Body of pancreas (tissue), 4 donors: ENCODE results near the gene USP54. TPM values are rescaled to one million over a fixed set of nuclear protein-coding genes. Genes with fewer than 3 reads are reported as not detected.
A peak's percentile ranks its signal among the peaks of the same experiment; 100 is the strongest.

Source experiments
- ATAC-seq: fragments of 150-250 bp; one replicate; pipeline ENCODE4 v1.9.1; 2016
- DNase-seq, 4 donors: peaks; one replicate each; pipeline ENCODE4 v3.0.0-alpha.2; 2019
- H3K27ac ChIP-seq, 4 donors: fragments of 200-600 bp; sonication (generic); 1 replicate in 3 of 4; 2 replicates in 1 of 4; pipeline versions ENCODE4 v1.5.1 to v1.6.1; 2016 to 2019; ENCODE audit warnings: mild to moderate bottlenecking in 1 of 4, mixed read lengths in 1 of 4, moderate library complexity in 1 of 4
- H3K27me3 ChIP-seq, 2 donors: fragments of 200-600 bp; sonication (generic); one replicate each; pipeline ENCODE4 v1.6.0; 2016; ENCODE audit warnings: mild to moderate bottlenecking in 1 of 2
- H3K36me3 ChIP-seq, 2 donors: fragments of 200-600 bp; sonication (generic); replicated peaks in 1 of 2; 2 replicates each; pipeline ENCODE4 v1.5.1; 2016; ENCODE audit warnings: low read depth in 2 of 2; ENCODE audit not compliant: insufficient read depth in 1 of 2
- H3K4me1 ChIP-seq: fragments of 200-600 bp; sonication (generic); one replicate; pipeline ENCODE4 v1.6.0; 2016
- H3K4me3 ChIP-seq, 2 donors: fragments of 200-600 bp; sonication (generic); 1 replicate in 1 of 2; 2 replicates in 1 of 2; pipeline ENCODE4 v1.5.1; 2016 to 2019
- H3K9me3 ChIP-seq, 3 donors: fragments of 200-600 bp; sonication (generic); 1 replicate in 2 of 3; 2 replicates in 1 of 3; pipeline ENCODE4 v1.5.1; 2016
- POLR2A ChIP-seq, 3 donors: fragments of 450-650 bp; IDR thresholded peaks; one replicate each; pipeline ENCODE4 v1.6.1; 2016; ENCODE audit warnings: antibody characterized with exemption in 3 of 3, mild to moderate bottlenecking in 2 of 3
- WGBS, 2 donors: methylation state at CpG; one replicate each; pipeline ENCODE4 v1.1.5; 2017; 5-methylcytosine and 5-hydroxymethylcytosine counted together
- intact Hi-C: fragments of 100-400 bp; cut with DNase I; formaldehyde crosslinking; loops from one replicate; pipeline ENCODE4 v1.15.1; 2023
- total RNA-seq, 2 donors: library from RNA; depleted of rRNA; stranded (reverse); fragments of >200 nt; gene quantifications; one replicate each; pipeline ENCODE4 v1.1.0, GENCODE V29; 2016
- TF ChIP-seq, protein P1 (sequence below), 7 experiments: fragments of 450-650 bp in 4 of 7; fragments of 200-600 bp in 3 of 7; sonication (generic) in 3 of 7; IDR thresholded peaks; one replicate each; pipeline ENCODE4 v1.5.1; 2016 to 2019; ENCODE audit warnings: antibody characterized with exemption in 7 of 7

USP54 gene
- total RNA-seq, 2 donors from 2014 or later = 20.4 to 25.4 TPM

DNA sequence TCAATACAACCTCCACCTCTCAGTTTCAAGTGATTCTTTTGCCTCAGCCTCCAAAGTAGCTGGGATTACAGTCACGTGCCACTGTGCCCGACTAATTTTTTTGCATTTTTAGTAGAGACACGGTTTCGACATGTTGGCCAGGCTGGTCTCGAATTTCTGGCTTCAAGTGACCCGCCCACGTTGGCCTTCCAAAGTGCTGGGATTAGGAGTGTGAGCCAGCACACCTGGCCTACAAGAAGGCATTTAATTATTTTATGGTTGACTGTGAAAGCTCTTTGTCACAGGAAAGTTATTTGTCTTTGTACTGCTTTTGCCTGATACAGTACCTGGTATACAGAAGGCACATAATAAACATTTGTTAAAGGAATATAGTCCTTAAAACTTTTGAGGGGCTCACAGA, 37.3 kb upstream of the USP54 start:
- peaks cover 20% of the 10 kb centered on the region for H3K4me1 ChIP-seq
- intact Hi-C loops = loop anchor here (10.0 kb wide), 1 partner anchor 64 kb away; no protein-coding TSS in a partner anchor

GRCh38 chr10:73627300-73627699, 36.2 kb upstream of the USP54 start:
- no peak for ATAC-seq
- Histone ChIP-seq H3K4me1 (peaks cover 20% of the 10 kb centered on the region), H3K9me3 (no peaks in the 10 kb centered on the region), H3K27ac (no peak overlapping the region), H3K4me3 (no peak overlapping the region), H3K36me3 (no peaks in the 10 kb centered on the region), H3K27me3 (no peaks in the 10 kb centered on the region)
- no peak for DNase-seq
- intact Hi-C loops = loop anchor here (10.0 kb wide), 1 partner anchor 62 kb away; no protein-coding TSS in a partner anchor
- WGBS, 2 donors = 91 to 95% methylated on average over 6 of the region's 6 CpGs
- TF ChIP-seq, protein P1, sequence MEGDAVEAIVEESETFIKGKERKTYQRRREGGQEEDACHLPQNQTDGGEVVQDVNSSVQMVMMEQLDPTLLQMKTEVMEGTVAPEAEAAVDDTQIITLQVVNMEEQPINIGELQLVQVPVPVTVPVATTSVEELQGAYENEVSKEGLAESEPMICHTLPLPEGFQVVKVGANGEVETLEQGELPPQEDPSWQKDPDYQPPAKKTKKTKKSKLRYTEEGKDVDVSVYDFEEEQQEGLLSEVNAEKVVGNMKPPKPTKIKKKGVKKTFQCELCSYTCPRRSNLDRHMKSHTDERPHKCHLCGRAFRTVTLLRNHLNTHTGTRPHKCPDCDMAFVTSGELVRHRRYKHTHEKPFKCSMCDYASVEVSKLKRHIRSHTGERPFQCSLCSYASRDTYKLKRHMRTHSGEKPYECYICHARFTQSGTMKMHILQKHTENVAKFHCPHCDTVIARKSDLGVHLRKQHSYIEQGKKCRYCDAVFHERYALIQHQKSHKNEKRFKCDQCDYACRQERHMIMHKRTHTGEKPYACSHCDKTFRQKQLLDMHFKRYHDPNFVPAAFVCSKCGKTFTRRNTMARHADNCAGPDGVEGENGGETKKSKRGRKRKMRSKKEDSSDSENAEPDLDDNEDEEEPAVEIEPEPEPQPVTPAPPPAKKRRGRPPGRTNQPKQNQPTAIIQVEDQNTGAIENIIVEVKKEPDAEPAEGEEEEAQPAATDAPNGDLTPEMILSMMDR (IDR thresholded peaks at IDR 0.05) = no peak
- TF ChIP-seq POLR2A (IDR thresholded peaks at IDR 0.05) = no peak

More for the DNA sequence above, 37.3 kb upstream of the USP54 start:
- no peak overlapping the region for H3K4me3 ChIP-seq
- DNase-seq = peak; percentile 29 to 75 (median 54)
- H3K27ac ChIP-seq = peak overlapping the region in 2 of 4 donors; percentile 6 to 41
- no peaks in the 10 kb centered on the region for H3K36me3 ChIP-seq
- H3K27me3 ChIP-seq = no peaks in the 10 kb centered on the region
- 22 to 43% methylated on average over 7 of the region's 7 CpGs for WGBS, 2 donors
- TF ChIP-seq POLR2A (IDR thresholded peaks at IDR 0.05) = no peak
- TF ChIP-seq, protein P1 (IDR thresholded peaks at IDR 0.05) = no peak
- no peak for ATAC-seq
- H3K9me3 ChIP-seq = no peaks in the 10 kb centered on the region

- Histone ChIP-seq H3K36me3 (no peaks in the 10 kb centered on the region), H3K27ac (peak overlapping the region; percentile 57 to 87 (median 78)), H3K27me3 (no peaks in the 10 kb centered on the region), H3K4me3 (peak overlapping the region; percentile 66 to 71), H3K9me3 (no peaks in the 10 kb centered on the region), H3K4me1 (peaks cover 20% of the 10 kb centered on the region)
- TF ChIP-seq, protein P1 (IDR thresholded peaks at IDR 0.05) = no peak
- peak; percentile 27 to 88 (median 80) for TF ChIP-seq POLR2A (IDR thresholded peaks at IDR 0.05)
- DNase-seq = peak; percentile 95 to 98 (median 97)
- peak; percentile 99 for ATAC-seq
- 1% methylated on average over 26 to 42 of the region's 42 CpGs for WGBS, 2 donors
- intact Hi-C loops = loop anchor here (10.0 kb wide), 1 partner anchor 61 kb away; no protein-coding TSS in a partner anchor
Measured at GRCh38 chr10:73625884-73626752, 35.0 kb upstream of the USP54 start.

GRCh38 chr10:73625004-73625883, 34.1 kb upstream of the USP54 start:
- DNase-seq (peak in 3 of 4 donors; percentile 15 to 40 (median 16)), ATAC-seq (peak; percentile 60)
- peaks cover 20% of the 10 kb centered on the region for H3K4me1 ChIP-seq
- TF ChIP-seq, protein P1 (IDR thresholded peaks at IDR 0.05) = no peak
- no peak for TF ChIP-seq POLR2A (IDR thresholded peaks at IDR 0.05)
- 0 to 1% methylated on average over 38 to 46 of the region's 46 CpGs for WGBS, 2 donors
- H3K36me3 ChIP-seq = no peaks in the 10 kb centered on the region
- no peaks in the 10 kb centered on the region for H3K27me3 ChIP-seq
- intact Hi-C loops = loop anchor here (10.0 kb wide), 1 partner anchor 60 kb away; no protein-coding TSS in a partner anchor
- H3K4me3 ChIP-seq = peak overlapping the region; percentile 66 to 71
- H3K27ac ChIP-seq = peak overlapping the region; percentile 57 to 87 (median 78)
- H3K9me3 ChIP-seq = no peaks in the 10 kb centered on the region
